NCI-H2081 treated with DMSO at 0.1 percent for 48 hours (cell line): ENCODE measurements around the gene ANKRD12.
"Not testable (repeated sequence)": the region's sequence is repeated elsewhere in the genome, so short reads cannot be mapped to it uniquely, and the experiment has no call there.

Experiments
- DNase-seq: peaks from one replicate; lab custom pipeline; 2025; lab: John Stamatoyannopoulos, UW

ANKRD12 gene

GRCh38 chr18:9233771-9234440, 97.3 kb downstream of the ANKRD12 start:
- no peak for DNase-seq

GRCh38 chr18:9234528-9234927, 97.9 kb downstream of the ANKRD12 start:
- no peak for DNase-seq

- DNase-seq = no peak
Observed at GRCh38 chr18:9237981-9238380, 101.4 kb downstream of the ANKRD12 start.

GRCh38 chr18:9239720-9240119, 103.1 kb downstream of the ANKRD12 start:
- no peak for DNase-seq

GRCh38 chr18:9240270-9240669, 103.7 kb downstream of the ANKRD12 start:
- no peak for DNase-seq

- no peak for DNase-seq
Observed at GRCh38 chr18:9243029-9243428, 106.4 kb downstream of the ANKRD12 start.

- DNase-seq = no peak
Observed at GRCh38 chr18:9244376-9244775, 107.8 kb downstream of the ANKRD12 start.

- no peak for DNase-seq
Observed at GRCh38 chr18:9248661-9249060, 112.1 kb downstream of the ANKRD12 start.

- no peak for DNase-seq
Observed at GRCh38 chr18:9249254-9249653, 112.7 kb downstream of the ANKRD12 start.

GRCh38 chr18:9259173-9259572, 122.6 kb downstream of the ANKRD12 start:
- no peak for DNase-seq

- DNase-seq = no peak
Observed at GRCh38 chr18:9260388-9261380, 124.1 kb downstream of the ANKRD12 start.

- no peak for DNase-seq
Observed at GRCh38 chr18:9263264-9263663, 126.7 kb downstream of the ANKRD12 start.

GRCh38 chr18:9264797-9265196, 128.2 kb downstream of the ANKRD12 start:
- DNase-seq = not testable (repeated sequence)

- no peak for DNase-seq
Observed at GRCh38 chr18:9273221-9273620, 136.6 kb downstream of the ANKRD12 start.

- no peak for DNase-seq
Observed at GRCh38 chr18:9275890-9276289, 139.3 kb downstream of the ANKRD12 start.

- DNase-seq = no peak
Observed at GRCh38 chr18:9278028-9278427, 141.4 kb downstream of the ANKRD12 start.

- no peak for DNase-seq
Observed at GRCh38 chr18:9280849-9281248, 144.3 kb downstream of the ANKRD12 start.

GRCh38 chr18:9281780-9282179, 145.2 kb downstream of the ANKRD12 start:
- DNase-seq = no peak

- no peak for DNase-seq
Observed at GRCh38 chr18:9283791-9284190, 147.2 kb downstream of the ANKRD12 start.

- no peak for DNase-seq
Observed at GRCh38 chr18:9285604-9286003, 149.0 kb downstream of the ANKRD12 start.

GRCh38 chr18:9287036-9287435, 150.5 kb downstream of the ANKRD12 start:
- no peak for DNase-seq

- no peak for DNase-seq
Observed at GRCh38 chr18:9289698-9290097, 153.1 kb downstream of the ANKRD12 start.

- DNase-seq = no peak
Observed at GRCh38 chr18:9290156-9290555, 153.6 kb downstream of the ANKRD12 start.
